AG04450 (cell line): ENCODE measurements around the gene CHD3. TPM values are rescaled to one million over a fixed set of nuclear protein-coding genes. Genes with fewer than 3 reads are reported as not detected.
A peak's percentile ranks its signal among the peaks of the same experiment; 100 is the strongest.

Experiments
- CTCF ChIA-PET: fragments of 300-600, 350-600 bp; formaldehyde crosslinking; extraction: SDS; loops from one replicate; lab custom pipeline; 2022; ENCODE audit warnings: antibody characterized with exemption, inconsistent platforms; lab: Charles Lee
- POLR2A ChIA-PET: fragments of 350-600 bp; formaldehyde crosslinking; extraction: SDS; loops from one replicate; lab custom pipeline; 2021; ENCODE audit warnings: antibody characterized with exemption, inconsistent platforms; lab: Yijun Ruan, JAX
- DNase-seq: peaks from one replicate; pipeline ENCODE4 v3.0.0-alpha.2; 2011; ENCODE audit warnings: low read depth, low spot score
- H3K27ac ChIP-seq: one replicate; pipeline ENCODE4 v1.5.1; 2012; ENCODE audit warnings: low read depth, low read length, control low read depth
- H3K27me3 ChIP-seq: one replicate; pipeline ENCODE4 v1.6.0; 2012; ENCODE audit warnings: low read length; ENCODE audit not compliant: control insufficient read depth, insufficient read depth
- H3K4me3 ChIP-seq: 2 replicates; pipeline ENCODE4 v1.5.1; 2011; ENCODE audit warnings: mild to moderate bottlenecking, low read depth, low read length, control low read depth
- H3K9me3 ChIP-seq: 2 replicates; pipeline ENCODE4 v1.5.1; 2012; ENCODE audit warnings: low read length; ENCODE audit not compliant: control insufficient read depth, insufficient read depth
- polyA plus RNA-seq: library from polyadenylated mRNA; depleted of rRNA; stranded (reverse); fragments of >200 nt; gene quantifications from 2 replicates; pipeline ENCODE4 v1.2.3, GENCODE V29; 2011
- TF ChIP-seq, protein P1 (sequence below): IDR thresholded peaks from 2 replicates; pipeline ENCODE4 v1.5.1; 2011; ENCODE audit warnings: low read depth, low read length, control low read depth, inconsistent platforms

CHD3 gene
- polyA plus RNA-seq, 1 experiment = 50.0 TPM

- Histone ChIP-seq H3K4me3 (no peak overlapping the region), H3K27me3 (no peaks in the 10 kb centered on the region), H3K27ac (no peak overlapping the region), H3K9me3 (peaks cover 2% of the 10 kb centered on the region; the same call in 1 of the 2 replicates)
- POLR2A ChIA-PET = no interaction called here
- TF ChIP-seq, protein P1, sequence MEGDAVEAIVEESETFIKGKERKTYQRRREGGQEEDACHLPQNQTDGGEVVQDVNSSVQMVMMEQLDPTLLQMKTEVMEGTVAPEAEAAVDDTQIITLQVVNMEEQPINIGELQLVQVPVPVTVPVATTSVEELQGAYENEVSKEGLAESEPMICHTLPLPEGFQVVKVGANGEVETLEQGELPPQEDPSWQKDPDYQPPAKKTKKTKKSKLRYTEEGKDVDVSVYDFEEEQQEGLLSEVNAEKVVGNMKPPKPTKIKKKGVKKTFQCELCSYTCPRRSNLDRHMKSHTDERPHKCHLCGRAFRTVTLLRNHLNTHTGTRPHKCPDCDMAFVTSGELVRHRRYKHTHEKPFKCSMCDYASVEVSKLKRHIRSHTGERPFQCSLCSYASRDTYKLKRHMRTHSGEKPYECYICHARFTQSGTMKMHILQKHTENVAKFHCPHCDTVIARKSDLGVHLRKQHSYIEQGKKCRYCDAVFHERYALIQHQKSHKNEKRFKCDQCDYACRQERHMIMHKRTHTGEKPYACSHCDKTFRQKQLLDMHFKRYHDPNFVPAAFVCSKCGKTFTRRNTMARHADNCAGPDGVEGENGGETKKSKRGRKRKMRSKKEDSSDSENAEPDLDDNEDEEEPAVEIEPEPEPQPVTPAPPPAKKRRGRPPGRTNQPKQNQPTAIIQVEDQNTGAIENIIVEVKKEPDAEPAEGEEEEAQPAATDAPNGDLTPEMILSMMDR = no peak
- CTCF ChIA-PET = interaction anchor here (0.7 to 4.2 kb wide), 4 partner anchors 33 to 131 kb away, joined by 3 to 46 read pairs (median 31); no protein-coding TSS in a partner anchor
- DNase-seq = no peak
Observed at GRCh38 chr17:7911116-7911515, 22.5 kb downstream of the CHD3 start.

DNA sequence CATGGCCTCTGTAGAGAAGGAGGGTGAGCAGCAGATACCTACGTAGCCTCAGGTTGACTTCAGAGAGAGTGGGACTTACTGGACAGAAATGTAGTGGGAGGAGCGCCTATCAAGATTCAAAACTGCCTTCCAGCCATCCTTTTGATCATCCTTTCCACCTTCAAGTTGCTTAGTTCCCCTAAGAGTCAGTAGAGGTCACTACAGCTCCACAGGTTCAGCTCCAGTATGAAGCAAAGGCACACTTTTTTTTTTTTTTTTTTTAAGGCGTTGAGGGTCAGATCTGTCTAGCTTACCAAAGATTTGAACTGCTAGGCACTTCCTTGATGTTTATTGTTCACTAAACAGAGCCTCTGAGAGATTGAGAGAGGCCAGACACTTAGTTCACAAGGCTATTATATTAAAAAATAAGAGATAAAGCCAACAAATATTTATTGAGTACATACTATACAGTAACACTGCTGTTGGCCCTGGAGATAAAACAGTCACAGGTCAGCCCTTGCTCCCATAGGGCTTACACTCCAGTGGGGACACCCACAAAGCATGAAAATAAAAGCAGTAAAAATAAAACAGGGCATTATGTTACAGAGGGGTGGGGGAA, 24.4 kb downstream of the CHD3 start:
- ChIA-PET POLR2A (interaction anchor here (0.6 to 1.0 kb wide), 3 partner anchors 75 to 144 kb away, joined by 3 to 5 read pairs (median 4); no protein-coding TSS in a partner anchor), CTCF (interaction anchor here (0.6 to 4.2 kb wide), 17 partner anchors 16 to 206 kb away, joined by 3 to 46 read pairs (median 4); partner anchors contain the start of gene ALOXE3)
- Histone ChIP-seq H3K9me3 (peaks cover 7% of the 10 kb centered on the region; the same call in 1 of the 2 replicates), H3K27me3 (no peaks in the 10 kb centered on the region), H3K27ac (no peak overlapping the region), H3K4me3 (no peak overlapping the region)
- DNase-seq = peak; percentile 64
- TF ChIP-seq, protein P1 = peak; percentile 84

DNA sequence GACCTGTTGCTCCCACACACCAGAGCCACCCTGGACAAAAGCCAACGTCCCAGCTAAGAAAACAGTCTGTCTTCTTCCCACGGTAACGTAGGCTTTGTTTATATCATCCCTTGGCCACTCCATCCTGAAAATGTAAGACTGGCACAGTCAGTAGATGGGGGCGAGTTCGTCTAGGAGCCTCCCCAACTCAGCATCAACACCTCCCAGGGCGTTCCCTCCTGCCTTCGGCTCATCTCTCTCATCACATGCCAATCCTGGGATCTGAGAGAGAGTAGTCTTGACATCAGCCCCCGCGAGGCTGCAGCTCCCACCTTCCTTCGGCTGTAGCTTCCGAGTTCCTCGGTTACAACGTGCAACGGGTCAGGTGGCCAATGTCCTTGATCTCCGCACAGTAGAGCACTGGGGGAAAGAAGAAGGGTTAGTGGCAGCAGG, 26.6 kb downstream of the CHD3 start:
- TF ChIP-seq, protein P1 = no peak
- peak overlapping the region; percentile 74 for H3K4me3 ChIP-seq
- H3K9me3 ChIP-seq = peaks cover 7% of the 10 kb centered on the region; the same call in 1 of the 2 replicates
- no peaks in the 10 kb centered on the region for H3K27me3 ChIP-seq
- ChIA-PET CTCF (interaction anchor here (0.9 to 2.6 kb wide), 5 partner anchors 17 to 142 kb away, joined by 3 to 14 read pairs (median 5); partner anchors contain the start of genes CNTROB and TRAPPC1), POLR2A (interaction anchor here (1.0 to 2.0 kb wide), 6 partner anchors 9 to 126 kb away, joined by 3 to 15 read pairs (median 6); partner anchors contain the start of genes CNTROB, KCNAB3 and TRAPPC1)
- DNase-seq = no peak
- H3K27ac ChIP-seq = peak overlapping the region; percentile 70

DNA sequence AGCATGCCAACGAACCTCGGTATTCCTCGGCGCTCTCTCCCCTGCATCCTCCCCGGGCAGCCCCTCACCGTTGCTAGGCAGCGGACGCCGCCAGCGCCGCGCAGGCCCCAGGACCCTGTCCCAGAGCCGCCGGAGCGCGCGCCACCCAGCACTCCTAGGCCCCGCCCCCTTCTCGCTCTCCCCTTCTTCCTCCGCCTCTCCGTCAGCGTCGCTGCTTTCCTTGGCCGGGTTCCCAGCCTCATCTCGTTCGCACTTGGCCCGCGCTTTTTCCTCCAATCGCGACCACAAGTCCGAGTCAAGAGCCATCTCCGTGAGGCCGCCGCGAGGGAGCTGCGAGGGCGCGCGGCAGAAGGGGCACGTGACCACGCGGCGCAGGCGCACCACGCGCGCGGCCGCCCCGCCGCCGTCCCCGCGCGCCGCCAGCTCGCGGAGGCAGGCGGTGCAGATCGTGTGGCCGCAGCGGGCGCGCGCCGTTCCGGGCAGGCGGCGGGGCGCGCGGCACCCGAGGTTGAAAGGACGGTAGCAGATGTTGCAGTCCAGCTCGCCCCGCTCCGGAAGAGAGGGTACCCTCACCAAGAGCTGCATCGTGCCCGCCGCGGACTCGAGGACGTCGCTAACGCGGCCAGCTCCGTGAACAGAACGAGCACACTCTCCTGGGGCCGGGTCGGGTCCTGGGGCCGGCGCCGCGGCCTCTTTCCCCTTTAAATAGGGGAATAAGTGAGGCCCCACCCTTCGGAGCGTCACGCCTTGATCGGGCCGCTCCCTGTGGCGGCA, 27.2 kb downstream of the CHD3 start, which contains the start of gene RNF227:
Gene RNF227 (minus strand): TSS at position 679 of the 774 bp plus-strand sequence. CDS start 94 bp downstream, at position 585.
- ChIA-PET POLR2A (interaction anchor here (1.0 to 2.0 kb wide), 7 partner anchors 9 to 126 kb away, joined by 3 to 15 read pairs (median 6); partner anchors contain the start of genes CNTROB, KCNAB3, NAA38 and TRAPPC1), CTCF (interaction anchor here (0.6 to 2.6 kb wide), 8 partner anchors 15 to 158 kb away, joined by 3 to 14 read pairs (median 5); partner anchors contain the start of genes CNTROB and TRAPPC1)
- no peaks in the 10 kb centered on the region for H3K27me3 ChIP-seq
- H3K4me3 ChIP-seq = peak within 1 kb of the TSS; percentile 74
- TF ChIP-seq, protein P1 = no peak
- peak; percentile 92 for DNase-seq
- peak within 1 kb of the TSS; percentile 89 for H3K27ac ChIP-seq
- peaks cover 7% of the 10 kb centered on the region; the same call in 1 of the 2 replicates for H3K9me3 ChIP-seq
